Right atrium auricular region (tissue), 2 donors: Measurements from ENCODE around the gene C6orf120. TPM values are rescaled to one million over a fixed set of nuclear protein-coding genes. Genes with fewer than 3 reads are reported as not detected.
A peak's percentile ranks its signal among the peaks of the same experiment; 100 is the strongest.
"Not testable (repeated sequence)": the region's sequence is repeated elsewhere in the genome, so short reads cannot be mapped to it uniquely, and the experiment has no call there.

Source experiments
- DNase-seq: peaks from one replicate; pipeline ENCODE4 v3.0.0-alpha.2; 2019; ENCODE audit warnings: low spot score
- H3K27ac ChIP-seq, 2 donors: fragments of 200-600 bp; sonication (generic); 1 replicate in 1 of 2; 2 replicates in 1 of 2; pipeline ENCODE4 v1.5.1; 2016 to 2019
- H3K27me3 ChIP-seq, 2 donors: fragments of 200-600 bp; sonication (generic); one replicate each; pipeline versions ENCODE4 v1.5.1 to v1.6.0; 2017 to 2019
- H3K36me3 ChIP-seq: fragments of 200-600 bp; sonication (generic); one replicate; pipeline ENCODE4 v1.5.1; 2016
- H3K4me1 ChIP-seq, 2 donors: fragments of 200-600 bp; sonication (generic); one replicate each; pipeline versions ENCODE4 v1.5.1 to v1.6.0; 2017 to 2019
- H3K4me3 ChIP-seq, 2 donors: fragments of 200-600 bp; sonication (generic); 1 replicate in 1 of 2; 2 replicates in 1 of 2; pipeline ENCODE4 v1.5.1; 2017 to 2019; ENCODE audit warnings: mild to moderate bottlenecking in 1 of 2, moderate library complexity in 1 of 2
- H3K9me3 ChIP-seq, 2 donors: fragments of 200-600 bp; sonication (generic); one replicate each; pipeline ENCODE4 v1.5.1; 2019
- CTCF ChIP-seq, 2 donors: fragments of 200-600 bp; sonication (generic); IDR thresholded peaks; one replicate each; pipeline ENCODE4 v1.5.1; 2019; ENCODE audit warnings: antibody characterized with exemption in 2 of 2
- total RNA-seq, 2 donors: library from RNA; depleted of rRNA; stranded (reverse); fragments of >200 nt; gene quantifications; one replicate each; pipeline ENCODE4 v1.1.0, GENCODE V29; 2016

C6orf120 gene
- total RNA-seq, 2 donors from 2014 or later = 18.0 to 19.6 TPM

DNA sequence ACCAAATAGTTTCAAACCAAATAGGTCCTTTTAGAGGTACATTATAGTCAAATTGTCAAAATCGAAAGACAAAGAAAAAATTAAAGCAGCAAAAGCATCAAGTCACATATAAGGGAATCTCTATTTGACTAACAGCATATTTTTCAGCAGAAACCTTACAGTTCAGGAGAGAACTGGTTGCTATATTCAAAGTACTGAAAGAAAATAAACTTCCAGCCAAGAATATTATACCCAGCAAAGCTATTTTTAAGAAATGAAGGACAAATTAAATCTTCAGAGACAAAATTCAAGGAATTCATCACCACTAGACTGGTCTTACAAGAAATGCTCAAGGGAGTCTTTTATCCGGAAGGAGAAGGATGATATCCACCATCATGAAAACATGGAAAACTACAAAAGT lies 16.1 kb upstream of the C6orf120 start:
- DNase-seq = no peak
- no peak for TF ChIP-seq CTCF (IDR thresholded peaks at IDR 0.05)
- peaks cover 8 to 12% of the 10 kb centered on the region in 2 donors for H3K9me3 ChIP-seq
- no peaks in the 10 kb centered on the region for H3K27me3 ChIP-seq
- H3K4me1 ChIP-seq = no peaks in the 10 kb centered on the region
- H3K36me3 ChIP-seq = no peaks in the 10 kb centered on the region
- H3K27ac ChIP-seq = no peak overlapping the region
- H3K4me3 ChIP-seq = no peak overlapping the region

- Histone ChIP-seq H3K27ac (no peak overlapping the region), H3K36me3 (no peaks in the 10 kb centered on the region), H3K4me1 (no peaks in the 10 kb centered on the region), H3K9me3 (peaks cover 8 to 12% of the 10 kb centered on the region in 2 donors), H3K4me3 (no peak overlapping the region), H3K27me3 (no peaks in the 10 kb centered on the region)
- no peak for DNase-seq
- TF ChIP-seq CTCF (IDR thresholded peaks at IDR 0.05) = no peak
These were observed 12.6 kb upstream of the C6orf120 start for GRCh38 chr6:169689287-169689686.

GRCh38 chr6:169691260-169691659 lies 10.7 kb upstream of the C6orf120 start:
- TF ChIP-seq CTCF (IDR thresholded peaks at IDR 0.05) = no peak
- Histone ChIP-seq H3K36me3 (no peaks in the 10 kb centered on the region), H3K9me3 (no peaks in the 10 kb centered on the region), H3K4me1 (no peaks in the 10 kb centered on the region), H3K27me3 (no peaks in the 10 kb centered on the region), H3K4me3 (no peak overlapping the region), H3K27ac (no peak overlapping the region)
- DNase-seq = no peak

- no peak overlapping the region for H3K4me3 ChIP-seq
- H3K9me3 ChIP-seq = no peaks in the 10 kb centered on the region
- H3K4me1 ChIP-seq = no peaks in the 10 kb centered on the region
- no peak overlapping the region for H3K27ac ChIP-seq
- no peak for DNase-seq
- H3K36me3 ChIP-seq = no peaks in the 10 kb centered on the region
- H3K27me3 ChIP-seq = no peaks in the 10 kb centered on the region
- no peak for TF ChIP-seq CTCF (IDR thresholded peaks at IDR 0.05)
These were observed 9.4 kb upstream of the C6orf120 start for GRCh38 chr6:169692516-169692915.

- no peak for DNase-seq
- Histone ChIP-seq H3K27me3 (no peaks in the 10 kb centered on the region), H3K4me1 (no peaks in the 10 kb centered on the region), H3K27ac (no peak overlapping the region), H3K4me3 (no peak overlapping the region), H3K36me3 (no peaks in the 10 kb centered on the region), H3K9me3 (no peaks in the 10 kb centered on the region)
- no peak for TF ChIP-seq CTCF (IDR thresholded peaks at IDR 0.05)
These were observed 6.8 kb upstream of the C6orf120 start for GRCh38 chr6:169695131-169695530.

GRCh38 chr6:169697115-169697514 lies 4.8 kb upstream of the C6orf120 start:
- H3K36me3 ChIP-seq, H3K9me3 ChIP-seq, H3K4me3 ChIP-seq, H3K27ac ChIP-seq, H3K27me3 ChIP-seq, DNase-seq: not testable (repeated sequence)
- peak; percentile 27 to 41 for TF ChIP-seq CTCF (IDR thresholded peaks at IDR 0.05)
- peaks cover 0 to 11% of the 10 kb centered on the region in 2 donors for H3K4me1 ChIP-seq
